H9 (cell line): Measurements from ENCODE around the gene GBGT1. TPM values are rescaled to one million over a fixed set of nuclear protein-coding genes. Genes with fewer than 3 reads are reported as not detected.

Source experiments
- DNase-seq: peaks from one replicate; pipeline ENCODE4 v3.0.0-alpha.2; 2017
- H2AFZ ChIP-seq: one replicate; pipeline ENCODE4 v1.6.1; 2013; ENCODE audit warnings: mild to moderate bottlenecking, low read length, control low read depth, moderate library complexity
- H2AK5ac ChIP-seq: 2 replicates; pipeline ENCODE4 v1.6.1; 2013; ENCODE audit warnings: low read length, control low read depth, mixed read lengths; ENCODE audit not compliant: insufficient read length
- H2BK120ac ChIP-seq: one replicate; pipeline ENCODE4 v1.6.1; 2013; ENCODE audit warnings: low read depth, mild to moderate bottlenecking, low read length, control low read depth, inconsistent platforms; ENCODE audit not compliant: poor library complexity, severe bottlenecking
- H2BK12ac ChIP-seq: 2 replicates; pipeline ENCODE4 v1.6.1; 2013; ENCODE audit warnings: low read length, control low read depth, mixed read lengths, low read depth; ENCODE audit not compliant: insufficient read length
- H2BK15ac ChIP-seq: 2 replicates; pipeline ENCODE4 v1.6.1; 2013; ENCODE audit warnings: low read depth, low read length, control low read depth
- H2BK20ac ChIP-seq: one replicate; pipeline ENCODE4 v1.6.1; 2013; ENCODE audit warnings: low read depth, mild to moderate bottlenecking, low read length, control low read depth, inconsistent platforms; ENCODE audit not compliant: poor library complexity, severe bottlenecking
- H2BK5ac ChIP-seq: 2 replicates; pipeline ENCODE4 v1.6.1; 2013; ENCODE audit warnings: low read length, control low read depth, mixed read lengths; ENCODE audit not compliant: insufficient read length
- H3K14ac ChIP-seq: 2 replicates; pipeline ENCODE4 v1.6.1; 2013; ENCODE audit warnings: low read length, control low read depth; ENCODE audit not compliant: insufficient read depth
- H3K18ac ChIP-seq: 2 replicates; pipeline ENCODE4 v1.6.1; 2013; ENCODE audit warnings: low read depth, mild to moderate bottlenecking, mixed read lengths, low read length, control low read depth; ENCODE audit not compliant: insufficient read length
- H3K23ac ChIP-seq: 2 replicates; pipeline ENCODE4 v1.6.1; 2013; ENCODE audit warnings: low read length, control low read depth, mixed read lengths, low read depth; ENCODE audit not compliant: insufficient read length
- H3K23me2 ChIP-seq: 2 replicates; pipeline ENCODE4 v1.6.1; 2013; ENCODE audit warnings: low read depth, mild to moderate bottlenecking, mixed read lengths, low read length, control low read depth; ENCODE audit not compliant: insufficient read length, poor library complexity, severe bottlenecking
- H3K27ac ChIP-seq: 2 replicates; pipeline ENCODE4 v1.5.1; 2013; ENCODE audit warnings: low read length, control low read depth, mixed read lengths, low read depth; ENCODE audit not compliant: insufficient read length
- H3K27me3 ChIP-seq: 2 replicates; pipeline ENCODE4 v1.6.1; 2013; ENCODE audit warnings: low read length, control low read depth, inconsistent platforms; ENCODE audit not compliant: insufficient read depth
- H3K4ac ChIP-seq: 2 replicates; pipeline ENCODE4 v1.6.1; 2013; ENCODE audit warnings: low read depth, mild to moderate bottlenecking, control low read depth, inconsistent platforms, low read length, moderate library complexity
- H3K4me1 ChIP-seq: 2 replicates; pipeline ENCODE4 v1.6.1; 2013; ENCODE audit warnings: low read length, control low read depth, inconsistent platforms; ENCODE audit not compliant: insufficient read depth
- H3K4me2 ChIP-seq: 2 replicates; pipeline ENCODE4 v1.6.1; 2013; ENCODE audit warnings: low read length, control low read depth, mixed read lengths; ENCODE audit not compliant: insufficient read length, insufficient read depth
- H3K56ac ChIP-seq: 2 replicates; pipeline ENCODE4 v1.6.1; 2013; ENCODE audit warnings: low read depth, mild to moderate bottlenecking, mixed read lengths, low read length, control low read depth; ENCODE audit not compliant: insufficient read length
- H3K79me1 ChIP-seq: 2 replicates; pipeline ENCODE4 v1.6.1; 2013; ENCODE audit warnings: low read depth, mild to moderate bottlenecking, moderate library complexity, low read length, control low read depth, inconsistent platforms; ENCODE audit not compliant: insufficient read depth, poor library complexity, severe bottlenecking
- H3K79me2 ChIP-seq: 2 replicates; pipeline ENCODE4 v1.6.1; 2013; ENCODE audit warnings: low read length, control low read depth, inconsistent platforms; ENCODE audit not compliant: insufficient read depth
- H3K9ac ChIP-seq: 2 replicates; pipeline ENCODE4 v1.6.1; 2013; ENCODE audit warnings: low read length, control low read depth, mixed read lengths; ENCODE audit not compliant: insufficient read length; ENCODE audit errors: extremely low read depth
- H3K9me3 ChIP-seq: one replicate; pipeline ENCODE4 v1.6.1; 2013; ENCODE audit warnings: low read depth, low read length, inconsistent platforms; ENCODE audit not compliant: control insufficient read depth
- H3T11ph ChIP-seq: one replicate; pipeline ENCODE4 v1.6.1; 2013; ENCODE audit warnings: mild to moderate bottlenecking, low read length, control low read depth, inconsistent platforms
- H4K20me1 ChIP-seq: one replicate; pipeline ENCODE4 v1.6.1; 2013; ENCODE audit not compliant: control insufficient read depth, insufficient read length, insufficient read depth
- H4K5ac ChIP-seq: 2 replicates; pipeline ENCODE4 v1.6.1; 2013; ENCODE audit warnings: low read depth, mild to moderate bottlenecking, mixed read lengths, low read length, control low read depth; ENCODE audit not compliant: insufficient read length
- H4K8ac ChIP-seq: replicated peaks from 2 replicates; pipeline ENCODE4 v1.6.1; 2013; ENCODE audit warnings: low read length, control low read depth, mixed read lengths, low read depth; ENCODE audit not compliant: insufficient read length
- H4K91ac ChIP-seq: 2 replicates; pipeline ENCODE4 v1.6.1; 2013; ENCODE audit warnings: low read depth, mild to moderate bottlenecking, moderate library complexity, mixed read lengths, low read length, control low read depth; ENCODE audit not compliant: insufficient read length
- H3K27ac Mint-ChIP-seq, 3 experiments: 2 replicates in 2 of 3; 3 replicates in 1 of 3; pipeline ENCODE4 v1.8.0; 2020 to 2021; ENCODE audit warnings: mixed read lengths in 3 of 3, mild to moderate bottlenecking in 1 of 3, moderate library complexity in 1 of 3
- H3K27me3 Mint-ChIP-seq: 2 replicates; pipeline ENCODE4 v1.8.0; 2021; ENCODE audit warnings: low read depth, mild to moderate bottlenecking, moderate library complexity, mixed read lengths
- H3K36me3 Mint-ChIP-seq, 3 experiments: 2 replicates in 2 of 3; 3 replicates in 1 of 3; pipeline ENCODE4 v1.8.0; 2020 to 2021; ENCODE audit warnings: low read depth in 3 of 3, mixed read lengths in 3 of 3; ENCODE audit not compliant: insufficient read depth in 1 of 3
- H3K4me1 Mint-ChIP-seq, 2 experiments: 2 replicates each; pipeline ENCODE4 v1.8.0; 2020; ENCODE audit warnings: mixed read lengths in 2 of 2
- H3K4me3 Mint-ChIP-seq, 2 experiments: 2 replicates in 1 of 2; 3 replicates in 1 of 2; pipeline ENCODE4 v1.8.0; 2020 to 2021; ENCODE audit warnings: mild to moderate bottlenecking in 2 of 2, mixed read lengths in 2 of 2, moderate library complexity in 1 of 2
- H3K9me3 Mint-ChIP-seq, 2 experiments: 2 replicates in 1 of 2; 3 replicates in 1 of 2; pipeline ENCODE4 v1.8.0; 2020; ENCODE audit warnings: mild to moderate bottlenecking in 2 of 2, mixed read lengths in 2 of 2, moderate library complexity in 1 of 2
- WGBS: extraction: QIAGEN DNeasy Blood & Tissue Kit; methylation state at CpG from one replicate; pipeline ENCODE4 v1.1.7; 2013; ENCODE audit warnings: missing lambda C conversion rate, low lambda C conversion rate, mixed read lengths; ENCODE audit not compliant: insufficient read length; ENCODE audit errors: extremely low coverage; 5-methylcytosine and 5-hydroxymethylcytosine counted together
- total RNA-seq: library from RNA; stranded (reverse); gene quantifications from 2 replicates; pipeline ENCODE4 v1.2.1, GENCODE V29; 2021
- TF ChIP-seq, protein P1 (sequence below): fragments of 200-600 bp; sonication (generic); conservative IDR thresholded peaks from 3 replicates; pipeline ENCODE4 v1.8.0; 2021; ENCODE audit warnings: antibody characterized with exemption, mild to moderate bottlenecking

The GBGT1 gene
- total RNA-seq, 1 experiment from 2014 or later, result 9.3 TPM

DNA sequence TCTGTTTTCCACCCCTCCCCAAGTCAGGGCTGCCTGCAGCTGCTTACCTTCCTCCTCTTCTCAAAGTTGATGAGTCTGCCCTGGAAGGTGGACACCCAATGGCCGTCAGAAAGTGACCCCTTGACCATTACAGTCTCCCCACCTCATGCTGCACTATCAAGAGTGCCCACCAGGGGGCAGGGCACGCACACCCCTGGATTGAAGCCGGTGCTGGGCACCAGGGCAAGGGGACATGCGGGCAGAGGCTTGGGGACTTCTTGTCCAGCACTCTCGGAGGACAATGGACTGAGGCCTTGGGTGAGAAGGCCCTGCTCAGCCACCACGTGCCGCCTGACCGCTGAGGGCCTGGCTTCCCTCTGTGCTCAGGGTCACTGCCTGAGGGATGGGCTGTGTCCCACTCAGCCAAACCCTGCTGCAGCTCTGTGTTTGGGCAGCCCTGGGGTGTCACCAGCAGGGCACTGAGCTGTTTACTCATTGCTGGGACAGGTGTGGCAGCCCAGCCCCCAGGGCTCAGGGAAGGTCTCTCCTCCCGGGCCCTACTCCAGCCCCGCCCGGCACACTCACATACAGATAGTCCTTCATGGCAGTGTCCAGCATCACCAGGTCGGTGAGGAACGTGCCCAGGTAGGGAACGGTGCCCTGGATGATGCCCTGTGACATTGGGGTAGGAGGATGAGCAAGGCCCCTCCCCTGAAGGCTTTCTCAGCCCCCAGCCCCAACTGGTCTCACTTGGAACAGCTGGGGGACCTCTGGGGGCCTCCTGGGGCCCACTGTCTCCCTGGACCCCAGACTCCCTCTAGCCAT, 60.3 kb downstream of the GBGT1 start:
- H3K4me3 Mint-ChIP-seq, result 0 out of 5 replicates have a peak overlapping the region, but pooled peaks of 1 of the 2 experiments have one; percentile 17
- Histone ChIP-seq H2BK15ac (no peak overlapping the region), H2BK120ac (no peak overlapping the region), H4K91ac (no peak overlapping the region), H3K79me1 (no peaks in the 10 kb centered on the region), H3K14ac (no peak overlapping the region), H2AFZ (no peak overlapping the region), H3K4me1 (no peaks in the 10 kb centered on the region), H3K4me2 (no peak overlapping the region), H2AK5ac (no peak overlapping the region), H3K27ac (no peak overlapping the region), H3K79me2 (no peaks in the 10 kb centered on the region), H4K8ac (no peak overlapping the region), H2BK12ac (no peak overlapping the region), H4K20me1 (no peaks in the 10 kb centered on the region), H2BK20ac (no peak overlapping the region), H3K27me3 (no peaks in the 10 kb centered on the region), H3K56ac (no peak overlapping the region), H3T11ph (no peak overlapping the region), H3K9ac (no peak overlapping the region), H3K23ac (no peak overlapping the region), H3K18ac (no peak overlapping the region), H3K23me2 (no peaks in the 10 kb centered on the region), H2BK5ac (no peak overlapping the region), H3K9me3 (no peaks in the 10 kb centered on the region), H4K5ac (no peak overlapping the region), H3K4ac (no peak overlapping the region)
- TF ChIP-seq, protein P1, sequence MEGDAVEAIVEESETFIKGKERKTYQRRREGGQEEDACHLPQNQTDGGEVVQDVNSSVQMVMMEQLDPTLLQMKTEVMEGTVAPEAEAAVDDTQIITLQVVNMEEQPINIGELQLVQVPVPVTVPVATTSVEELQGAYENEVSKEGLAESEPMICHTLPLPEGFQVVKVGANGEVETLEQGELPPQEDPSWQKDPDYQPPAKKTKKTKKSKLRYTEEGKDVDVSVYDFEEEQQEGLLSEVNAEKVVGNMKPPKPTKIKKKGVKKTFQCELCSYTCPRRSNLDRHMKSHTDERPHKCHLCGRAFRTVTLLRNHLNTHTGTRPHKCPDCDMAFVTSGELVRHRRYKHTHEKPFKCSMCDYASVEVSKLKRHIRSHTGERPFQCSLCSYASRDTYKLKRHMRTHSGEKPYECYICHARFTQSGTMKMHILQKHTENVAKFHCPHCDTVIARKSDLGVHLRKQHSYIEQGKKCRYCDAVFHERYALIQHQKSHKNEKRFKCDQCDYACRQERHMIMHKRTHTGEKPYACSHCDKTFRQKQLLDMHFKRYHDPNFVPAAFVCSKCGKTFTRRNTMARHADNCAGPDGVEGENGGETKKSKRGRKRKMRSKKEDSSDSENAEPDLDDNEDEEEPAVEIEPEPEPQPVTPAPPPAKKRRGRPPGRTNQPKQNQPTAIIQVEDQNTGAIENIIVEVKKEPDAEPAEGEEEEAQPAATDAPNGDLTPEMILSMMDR, result peak; percentile 88
- H3K27ac Mint-ChIP-seq, result peak overlapping the region in 1 of 3 experiments; percentile 49; a peak in 1 of 7 replicates
- peak; percentile 59 for DNase-seq
- no CpG with 5 or more reads among the region's 14 CpGs for WGBS
- no peaks in the 10 kb centered on the region for H3K27me3 Mint-ChIP-seq
- H3K4me1 Mint-ChIP-seq, result peaks cover 2 to 9% of the 10 kb centered on the region in 2 experiments; a peak in 2 of 4 replicates
- peaks cover 35 to 64% (median 55%) of the 10 kb centered on the region in 3 experiments; a peak in 6 of 7 replicates for H3K36me3 Mint-ChIP-seq
- H3K9me3 Mint-ChIP-seq, result no peaks in the 10 kb centered on the region

Other genes starting within 250 kb of the GBGT1 start
- gene TSC1, start 219.3 kb downstream of the GBGT1 start, total RNA-seq, result 31.7 and 32.7 TPM in 2 replicates
- gene GFI1B, start 185.2 kb downstream of the GBGT1 start, total RNA-seq, result not detected in 2 replicates
- gene GTF3C5, start 132.9 kb downstream of the GBGT1 start, total RNA-seq, result 85.5 and 88.9 TPM in 2 replicates
- gene CEL, start 101.9 kb downstream of the GBGT1 start, total RNA-seq, result 3.6 and 4.0 TPM in 2 replicates
- gene RALGDS, start 42.7 kb downstream of the GBGT1 start, total RNA-seq, result 20.9 and 21.3 TPM in 2 replicates
- not detected in 2 replicates for gene OBP2B, start 45.3 kb upstream of the GBGT1 start, total RNA-seq
- gene ABO, start 111.3 kb upstream of the GBGT1 start, total RNA-seq, result 0.31 and 0.37 TPM in 2 replicates
- 55.1 and 56.3 TPM in 2 replicates for gene SURF6, start 172.3 kb upstream of the GBGT1 start, total RNA-seq
- 60.1 and 63.7 TPM in 2 replicates for gene MED22, start 184.2 kb upstream of the GBGT1 start, total RNA-seq
- 2,874 and 2,895 TPM in 2 replicates for gene RPL7A, start 184.3 kb upstream of the GBGT1 start, total RNA-seq
- gene SURF1, start 192.6 kb upstream of the GBGT1 start, total RNA-seq, result 43.3 and 46.8 TPM in 2 replicates
- 44.4 and 46.1 TPM in 2 replicates for gene SURF2, start 192.6 kb upstream of the GBGT1 start, total RNA-seq
- 146 and 148 TPM in 2 replicates for gene SURF4, start 212.1 kb upstream of the GBGT1 start, total RNA-seq
- gene STKLD1, start 212.5 kb upstream of the GBGT1 start, total RNA-seq, result 0.57 TPM in 1 of 2 replicates, not detected in the other